Stimulated activated CD4-positive, alpha-beta T cell treated with anti-CD3 and anti-CD28 coated beads, Interleukin-2, amount 100 ng/mL, for 24 hours (primary cell): ENCODE data around the gene NOP58.
"Not testable (repeated sequence)": the region's sequence is repeated elsewhere in the genome, so short reads cannot be mapped to it uniquely, and the experiment has no call there.

Experiments used
- DNase-seq, 2 donors: peaks; one replicate each; pipeline ENCODE4 v3.0.0-alpha.2; 2020

The NOP58 gene

DNA sequence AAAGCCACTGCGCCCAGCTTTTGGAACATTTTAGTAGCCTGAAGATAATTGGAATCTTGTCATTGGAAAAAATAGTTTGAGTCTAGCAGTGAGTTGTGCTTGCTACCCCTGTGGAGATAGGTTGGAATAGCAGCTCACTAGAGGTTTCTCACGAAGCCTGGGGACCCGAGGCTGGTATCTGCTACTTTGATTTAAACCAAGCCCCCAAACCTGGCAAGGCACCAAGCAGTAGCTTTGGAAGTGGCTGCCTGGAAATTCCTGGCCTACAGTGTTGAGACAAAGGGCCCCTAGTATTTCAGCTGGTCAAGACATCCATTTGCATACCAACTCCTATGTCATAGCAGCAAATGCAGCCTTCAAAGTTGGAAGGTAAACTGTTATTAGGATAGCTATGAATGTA, 42.1 kb downstream of the NOP58 start:
- no peak for DNase-seq

DNA sequence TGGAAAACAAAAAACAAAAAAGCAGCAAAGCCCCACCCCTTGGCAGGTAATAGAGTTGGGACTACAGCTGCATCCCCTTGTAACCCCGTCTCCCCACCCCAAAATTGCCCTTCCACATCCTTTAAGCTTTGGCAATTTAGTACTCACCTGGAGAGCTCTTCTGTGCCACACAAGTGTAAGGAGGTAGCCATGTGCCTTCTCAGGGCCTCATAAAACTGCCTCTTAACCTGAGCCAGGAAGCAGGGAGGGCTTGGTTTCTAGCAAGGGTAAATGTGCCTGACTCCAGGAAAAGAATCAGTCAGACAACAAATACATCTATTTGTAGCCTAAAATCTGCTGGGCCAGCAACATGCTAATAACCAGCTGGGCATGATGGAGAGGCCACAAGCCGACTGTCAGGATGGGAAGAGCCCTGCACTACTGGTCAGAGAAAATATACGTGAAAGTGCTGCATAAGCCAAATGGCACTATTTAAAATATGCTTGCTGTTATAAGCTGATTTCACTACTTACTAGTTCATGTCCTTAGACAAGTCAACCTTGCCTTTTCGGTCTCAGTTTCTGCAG, 46.3 kb downstream of the NOP58 start:
- no peak for DNase-seq

DNA sequence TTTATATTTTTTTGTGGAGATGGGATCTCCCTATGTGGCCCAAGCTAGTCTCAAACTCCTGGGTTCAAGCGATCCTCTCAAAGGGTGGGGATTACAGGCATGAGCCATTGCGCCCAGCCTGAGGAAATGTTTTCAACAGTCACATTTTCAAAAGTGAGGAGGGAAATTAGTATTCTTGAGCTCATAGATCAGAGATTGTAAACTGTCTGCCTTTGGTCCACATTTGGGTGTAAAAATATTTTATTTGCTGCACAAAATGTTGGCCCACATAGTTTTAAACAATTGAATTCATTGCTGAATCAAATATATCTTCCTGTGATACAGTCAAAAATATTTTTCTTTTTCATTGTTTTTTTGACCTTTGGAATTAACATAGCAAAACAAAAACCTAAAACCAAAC, 48.6 kb downstream of the NOP58 start:
- DNase-seq, result no peak

DNA sequence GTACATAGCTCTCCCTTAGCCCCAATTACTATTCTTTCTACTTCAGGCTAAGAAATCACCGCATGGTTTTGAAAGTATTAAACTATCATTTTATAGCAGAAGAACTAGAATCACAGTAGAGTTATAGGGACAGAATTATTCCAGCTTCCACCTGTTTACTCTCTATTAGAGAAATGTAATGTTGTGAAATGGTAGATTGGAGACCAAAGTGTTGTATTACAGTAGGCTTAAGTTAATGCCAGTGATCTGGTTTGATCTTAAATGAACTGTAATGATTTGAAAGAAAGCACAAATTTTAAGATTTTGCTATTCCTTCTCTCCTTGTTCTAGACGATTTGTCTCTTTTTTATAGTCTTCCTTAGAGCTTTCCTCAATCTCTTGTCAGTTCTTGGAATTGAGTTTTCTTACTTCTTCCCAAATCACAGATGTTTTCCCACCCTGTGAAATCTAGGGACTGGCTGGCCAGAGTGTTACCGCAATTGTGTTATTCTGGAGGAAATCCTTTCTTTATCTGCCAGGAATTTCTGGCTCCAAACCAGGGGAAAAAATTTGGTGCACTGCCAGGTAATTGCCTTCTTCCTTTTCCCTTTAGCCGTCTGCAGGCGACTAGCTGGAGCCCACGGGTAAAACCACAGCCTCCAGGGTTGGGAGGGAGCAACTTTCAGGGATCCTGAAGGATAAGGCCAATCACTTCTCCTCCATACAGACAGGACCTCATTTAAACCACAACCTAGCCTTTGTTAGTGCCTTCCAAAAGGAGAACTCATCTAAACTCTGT, 51.7 kb downstream of the NOP58 start:
- no peak for DNase-seq

DNA sequence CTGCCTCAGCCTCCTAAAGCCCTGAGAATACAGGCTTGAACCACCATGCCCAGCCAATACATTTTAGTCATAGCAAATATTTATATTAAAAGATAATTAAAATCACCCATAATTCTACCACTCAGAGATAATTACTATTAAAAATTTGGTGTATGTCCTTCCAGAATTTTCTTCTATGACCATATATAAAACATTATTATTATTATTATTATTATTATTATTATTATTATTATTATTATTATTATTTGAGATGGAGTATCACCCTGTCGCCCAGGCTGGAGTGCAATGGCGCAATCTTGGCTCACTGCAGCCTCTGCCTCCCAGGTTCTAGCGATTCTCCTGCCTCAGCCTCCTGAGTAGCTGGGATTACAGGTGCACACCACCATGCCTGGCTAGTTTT, 54.8 kb downstream of the NOP58 start:
- not testable (repeated sequence) for DNase-seq

DNA sequence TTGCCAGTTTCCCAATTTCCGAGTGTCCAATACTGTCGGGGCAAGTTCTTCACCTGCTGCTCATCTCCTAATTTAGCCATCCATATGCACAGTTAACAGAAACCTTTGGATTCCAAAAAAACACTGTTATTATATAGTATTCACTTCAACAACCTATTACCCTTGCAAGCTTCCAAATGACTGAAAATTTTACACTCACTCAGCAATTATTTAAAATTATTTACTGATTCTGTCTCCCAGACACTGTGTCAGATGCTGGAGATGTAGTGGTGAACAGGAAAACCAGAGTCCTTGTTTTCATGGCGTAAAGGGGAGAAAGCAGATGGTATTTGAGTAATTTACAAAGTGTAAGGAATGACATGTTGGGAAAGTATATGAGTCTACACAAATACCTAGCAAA, 56.9 kb downstream of the NOP58 start:
- no peak for DNase-seq

DNA sequence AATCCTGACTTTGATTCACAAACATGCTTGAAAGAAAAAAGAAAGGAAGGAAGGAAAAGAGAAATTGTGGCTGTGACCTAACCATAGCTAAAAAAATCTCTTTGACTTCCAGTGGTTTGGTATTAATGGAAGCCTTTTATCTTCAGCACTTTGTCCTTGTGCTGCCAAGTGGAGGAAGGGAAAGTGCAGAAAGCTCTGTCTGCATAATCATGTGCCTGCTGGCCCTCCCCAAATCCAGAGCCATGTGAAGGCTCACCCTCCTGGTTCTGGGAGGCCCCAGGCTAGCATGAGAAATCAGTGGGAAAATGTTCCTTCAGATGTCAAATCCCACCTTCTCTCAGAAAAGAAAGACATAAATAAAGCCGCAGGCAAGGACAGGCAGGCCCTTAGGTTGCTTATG, 62.3 kb downstream of the NOP58 start:
- DNase-seq, result no peak

DNA sequence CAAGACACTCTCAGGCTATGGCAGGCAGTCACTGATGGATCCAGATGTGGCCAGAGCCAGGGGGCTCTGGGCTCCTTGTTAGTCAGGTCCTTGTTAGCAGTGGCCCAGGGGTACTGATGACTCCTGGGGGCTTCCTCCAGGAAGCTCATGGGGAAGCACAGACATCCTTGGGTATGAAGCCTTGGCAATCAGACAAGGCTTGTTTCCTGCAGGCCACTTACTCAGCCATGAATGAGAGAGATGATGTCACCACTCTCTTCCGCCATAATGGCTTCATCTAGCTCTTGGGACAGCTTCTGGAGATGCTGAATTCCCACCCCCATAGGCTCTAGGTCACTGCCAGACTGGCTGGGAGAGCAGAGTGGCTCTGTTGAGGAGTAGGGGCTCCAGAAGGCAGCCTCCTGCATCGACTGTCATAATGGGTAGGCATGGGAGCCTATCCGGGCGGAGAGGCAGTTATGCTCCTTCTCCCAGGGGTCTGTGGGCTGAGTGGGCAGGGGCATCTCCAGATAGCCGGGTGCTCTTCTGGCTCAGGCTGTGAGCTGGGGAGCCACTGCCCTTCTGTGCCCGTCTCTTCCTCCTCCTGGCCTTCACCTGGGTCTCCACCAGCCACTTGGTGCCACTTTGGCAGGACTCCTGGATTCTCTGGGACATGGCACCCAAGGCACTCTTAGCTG, 70.4 kb downstream of the NOP58 start:
- no peak for DNase-seq

DNA sequence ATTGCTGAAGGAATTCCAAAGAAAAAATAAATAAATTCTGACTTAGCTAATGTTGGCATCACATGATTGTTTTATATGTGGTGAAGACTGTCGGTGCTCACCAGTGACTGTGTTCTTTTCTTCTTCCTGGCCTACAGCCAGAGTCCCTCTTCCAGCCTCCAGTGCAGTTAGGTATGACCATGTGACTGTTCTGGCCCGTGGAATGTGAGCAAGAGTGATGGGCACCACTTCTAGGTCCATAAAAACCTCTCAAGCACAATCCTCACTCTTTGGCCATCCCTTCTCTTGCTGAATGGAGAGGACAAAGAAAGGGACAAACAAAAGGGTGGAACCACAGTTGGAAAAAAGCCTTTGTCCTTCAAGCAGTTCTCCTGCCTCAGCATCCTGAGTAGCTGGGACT, 71.6 kb downstream of the NOP58 start:
- DNase-seq, result no peak

DNA sequence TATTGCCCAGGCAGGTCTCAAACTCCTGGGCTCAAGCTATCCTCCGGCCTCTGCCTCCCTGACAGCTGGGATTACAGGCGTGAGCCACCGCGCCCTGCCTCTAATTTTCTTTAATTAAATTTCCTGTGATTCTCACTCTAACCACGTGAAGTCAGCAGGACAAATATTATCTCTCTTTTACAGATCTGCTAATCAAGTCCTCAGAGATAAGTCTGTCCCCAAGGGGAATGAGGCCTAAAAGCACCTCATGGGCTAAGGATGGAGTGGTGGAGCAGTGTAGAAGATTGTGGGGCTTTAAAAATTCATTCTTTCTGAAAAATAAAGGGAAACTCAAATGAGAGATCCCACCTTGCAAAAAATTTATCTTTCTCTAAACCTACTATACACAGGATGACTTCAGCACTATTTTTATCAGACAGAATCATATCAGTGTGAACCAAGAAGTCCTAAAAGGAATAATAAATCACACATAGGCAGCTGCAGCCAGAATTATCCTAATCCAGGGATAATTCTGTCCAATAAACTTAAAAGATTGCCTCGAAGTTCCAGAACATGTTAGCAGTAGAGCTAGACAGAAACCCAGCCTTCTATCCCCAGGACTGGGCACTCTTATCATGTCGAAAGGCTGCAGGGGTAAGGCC, 72.3 kb downstream of the NOP58 start:
- DNase-seq, result no peak

DNA sequence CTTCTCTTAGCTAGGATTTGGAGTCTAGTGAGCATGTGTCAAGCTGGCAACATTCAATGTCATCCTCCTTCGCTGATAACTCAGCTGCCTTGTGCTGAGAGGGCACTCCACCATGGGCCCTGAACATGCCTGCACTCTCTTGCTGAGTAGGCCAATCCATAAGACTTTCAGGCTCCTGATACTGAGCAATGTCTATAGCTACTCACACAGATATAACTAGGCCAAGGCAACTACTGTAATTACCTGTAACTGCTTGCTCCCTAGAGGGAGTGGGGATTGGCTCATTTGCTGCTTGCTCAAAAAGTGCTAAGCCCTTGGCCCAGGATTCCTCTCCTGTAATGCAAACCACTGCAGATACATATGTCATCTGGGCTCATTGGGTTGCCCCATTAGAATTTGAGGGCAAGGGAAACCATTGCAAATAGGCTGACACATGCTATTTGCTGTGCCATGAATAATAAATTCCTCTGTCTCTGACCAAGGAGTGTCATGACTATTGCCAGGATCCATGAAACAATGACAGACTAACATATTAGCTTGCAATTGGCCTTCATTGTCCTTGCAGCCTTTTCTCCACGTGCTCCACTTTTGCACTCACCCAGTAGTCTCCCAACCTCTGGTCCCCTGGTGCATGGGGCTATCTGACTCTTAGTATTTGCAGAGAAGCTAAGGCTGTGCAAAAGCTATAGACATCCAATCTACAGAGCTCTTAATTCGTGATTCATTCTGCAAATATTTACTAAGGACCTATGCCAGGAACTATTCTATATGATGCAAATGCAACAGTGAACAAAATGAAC, 73.7 kb downstream of the NOP58 start:
- no peak for DNase-seq

DNA sequence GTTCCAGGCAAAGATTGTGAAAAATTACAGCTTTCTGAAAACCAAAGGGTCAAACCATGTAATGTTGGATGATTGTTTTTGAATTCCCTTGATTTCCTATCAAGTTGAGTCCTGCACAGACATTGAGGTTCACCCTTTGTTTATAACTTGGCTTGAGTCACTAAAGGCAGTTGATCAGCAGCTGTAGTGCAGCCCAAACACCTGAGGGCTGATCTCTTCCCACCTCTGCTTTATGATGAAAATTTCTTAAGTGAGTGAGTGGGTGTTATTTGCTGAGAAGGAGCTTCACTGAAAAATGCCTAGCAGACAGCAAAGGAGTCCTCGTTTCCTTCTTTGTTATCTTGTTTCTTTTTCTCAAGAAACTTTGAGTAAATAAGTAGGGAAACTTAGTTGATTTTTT, 78.6 kb downstream of the NOP58 start:
- DNase-seq, result no peak

DNA sequence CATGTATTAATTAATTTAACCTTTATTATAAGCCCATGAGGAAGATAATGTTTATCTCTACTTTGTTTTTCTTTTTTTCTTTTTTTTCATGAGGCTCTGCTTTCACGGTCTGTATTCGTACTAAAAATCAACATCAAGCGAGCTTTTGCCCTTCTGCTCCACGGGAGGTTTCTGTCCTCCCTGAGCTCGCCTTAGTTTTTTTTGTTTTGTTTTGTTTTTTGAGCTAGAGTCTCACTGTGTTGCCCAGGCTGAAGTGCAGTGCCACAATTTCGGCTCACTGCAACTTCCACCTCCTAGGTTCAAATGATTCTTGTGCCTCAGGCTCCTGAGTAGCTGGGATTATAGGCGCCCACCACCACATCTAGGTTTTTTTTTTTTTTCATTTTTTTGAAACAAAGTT, 80.6 kb downstream of the NOP58 start:
- DNase-seq, result no peak
